WTC11 (cell line): Measurements from ENCODE around the gene KRT83. TPM values are rescaled to one million over a fixed set of nuclear protein-coding genes. Genes with fewer than 3 reads are reported as not detected.

Experiments used
- ATAC-seq: fragments of 200-7000 bp; cut with Tn5 transposase; 2 replicates; pipeline ENCODE4 v1.10.0; 2021; ENCODE audit warnings: mild to moderate bottlenecking, moderate library complexity
- CTCF ChIA-PET: fragments of 300-600 bp; sonication (Branson Sonifier 250); formaldehyde crosslinking; loops from one replicate; lab custom pipeline; 2021; ENCODE audit warnings: antibody characterized with exemption; lab: Charles Lee
- POLR2A ChIA-PET: fragments of 350-600 bp; sonication (Branson Sonifier 250); formaldehyde crosslinking; loops from one replicate; lab custom pipeline; 2021; ENCODE audit warnings: antibody characterized with exemption; lab: Charles Lee
- DNase-seq: peaks from one replicate; pipeline ENCODE4 v3.0.0; 2021; ENCODE audit warnings: low spot score
- H3K27ac Mint-ChIP-seq: 2 replicates; pipeline ENCODE4 v1.8.0; 2021; ENCODE audit warnings: mixed read lengths
- H3K27me3 Mint-ChIP-seq: 2 replicates; pipeline ENCODE4 v1.8.0; 2021; ENCODE audit warnings: low read depth, mild to moderate bottlenecking, moderate library complexity, mixed read lengths
- H3K36me3 Mint-ChIP-seq: 2 replicates; pipeline ENCODE4 v1.8.0; 2021; ENCODE audit warnings: mixed read lengths
- H3K4me1 Mint-ChIP-seq: 2 replicates; pipeline ENCODE4 v1.8.0; 2022; ENCODE audit warnings: mixed read lengths
- H3K4me3 Mint-ChIP-seq: 2 replicates; pipeline ENCODE4 v1.8.0; 2021; ENCODE audit warnings: mild to moderate bottlenecking, moderate library complexity, mixed read lengths
- H3K9me3 Mint-ChIP-seq: 2 replicates; pipeline ENCODE4 v1.8.0; 2021; ENCODE audit warnings: mixed read lengths
- CBFB ChIP-seq: sonication (generic); formaldehyde crosslinking; IDR thresholded peaks from 2 replicates; pipeline ENCODE4 v1.8.1; 2022; ENCODE audit warnings: mild to moderate bottlenecking, low read depth, missing genetic modification reagents
- CREB1 ChIP-seq: sonication (generic); formaldehyde crosslinking; IDR thresholded peaks from 2 replicates; pipeline ENCODE4 v1.8.0; 2023; ENCODE audit warnings: mild to moderate bottlenecking, missing genetic modification reagents
- ELF4 ChIP-seq: sonication (generic); formaldehyde crosslinking; IDR thresholded peaks from 2 replicates; pipeline ENCODE4 v1.8.1; 2022; ENCODE audit warnings: low read depth, mild to moderate bottlenecking, moderate library complexity, missing genetic modification reagents
- FOXJ3 ChIP-seq: sonication (generic); formaldehyde crosslinking; IDR thresholded peaks from 2 replicates; pipeline ENCODE4 v1.9.0; 2021; ENCODE audit warnings: missing genetic modification reagents, mild to moderate bottlenecking, borderline replicate concordance
- HMGA2 ChIP-seq: fragments of 250-450 bp; sonication (Bioruptor Pico); IDR thresholded peaks from 2 replicates; pipeline ENCODE4 v1.4.0; 2021; ENCODE audit warnings: mild to moderate bottlenecking, moderate library complexity
- NFYB ChIP-seq: sonication (generic); formaldehyde crosslinking; conservative IDR thresholded peaks from 2 replicates; pipeline ENCODE4 v1.8.0; 2022; ENCODE audit warnings: low read depth, missing genetic modification reagents
- NR2C2 ChIP-seq: sonication (generic); formaldehyde crosslinking; IDR thresholded peaks from 2 replicates; pipeline ENCODE4 v1.8.0; 2022; ENCODE audit warnings: mild to moderate bottlenecking, missing genetic modification reagents
- RELA ChIP-seq: sonication (generic); formaldehyde crosslinking; IDR thresholded peaks from 2 replicates; pipeline ENCODE4 v1.8.1; 2022; ENCODE audit warnings: missing genetic modification reagents, mild to moderate bottlenecking, borderline replicate concordance
- RORB ChIP-seq: fragments of 250-450 bp; sonication (Bioruptor Pico); IDR thresholded peaks from 2 replicates; pipeline ENCODE4 v1.9.0; 2021; ENCODE audit warnings: mild to moderate bottlenecking
- SMAD3 ChIP-seq: sonication (generic); formaldehyde crosslinking; IDR thresholded peaks from 2 replicates; pipeline ENCODE4 v1.8.0; 2022; ENCODE audit warnings: missing genetic modification reagents, mild to moderate bottlenecking, borderline replicate concordance
- SMAD4 ChIP-seq: sonication (generic); formaldehyde crosslinking; IDR thresholded peaks from 2 replicates; pipeline ENCODE4 v1.8.0; 2022; ENCODE audit warnings: mild to moderate bottlenecking, missing genetic modification reagents
- ZNF263 ChIP-seq: sonication (generic); formaldehyde crosslinking; IDR thresholded peaks from 2 replicates; pipeline ENCODE4 v1.8.1; 2022; ENCODE audit warnings: low read depth, mild to moderate bottlenecking, moderate library complexity, missing genetic modification reagents
- total RNA-seq: library from RNA; stranded (reverse); gene quantifications from 3 replicates; pipeline ENCODE4 v1.2.3, GENCODE V29; 2021
- TF ChIP-seq, protein P1 (sequence below): sonication (generic); formaldehyde crosslinking; IDR thresholded peaks from 2 replicates; pipeline ENCODE4 v1.8.0; 2022; ENCODE audit warnings: mild to moderate bottlenecking, missing genetic modification reagents
- TF ChIP-seq, protein P2 (sequence below): sonication (generic); formaldehyde crosslinking; IDR thresholded peaks from 2 replicates; pipeline ENCODE4 v1.8.1; 2023; ENCODE audit warnings: mild to moderate bottlenecking, missing genetic modification reagents, borderline replicate concordance
- TF ChIP-seq, protein P3 (sequence below): sonication (generic); formaldehyde crosslinking; IDR thresholded peaks from 2 replicates; pipeline ENCODE4 v1.8.1; 2023; ENCODE audit warnings: mild to moderate bottlenecking, missing genetic modification reagents, moderate library complexity
- TF ChIP-seq, protein P4 (sequence below): sonication (generic); formaldehyde crosslinking; conservative IDR thresholded peaks from 2 replicates; pipeline ENCODE4 v1.8.1; 2022; ENCODE audit warnings: mild to moderate bottlenecking, missing genetic modification reagents
- TF ChIP-seq, protein P5 (sequence below): sonication (generic); formaldehyde crosslinking; IDR thresholded peaks from 2 replicates; pipeline ENCODE4 v1.8.0; 2023; ENCODE audit warnings: mild to moderate bottlenecking, missing genetic modification reagents

The KRT83 gene
- total RNA-seq, 1 experiment from 2014 or later, result not detected

DNA sequence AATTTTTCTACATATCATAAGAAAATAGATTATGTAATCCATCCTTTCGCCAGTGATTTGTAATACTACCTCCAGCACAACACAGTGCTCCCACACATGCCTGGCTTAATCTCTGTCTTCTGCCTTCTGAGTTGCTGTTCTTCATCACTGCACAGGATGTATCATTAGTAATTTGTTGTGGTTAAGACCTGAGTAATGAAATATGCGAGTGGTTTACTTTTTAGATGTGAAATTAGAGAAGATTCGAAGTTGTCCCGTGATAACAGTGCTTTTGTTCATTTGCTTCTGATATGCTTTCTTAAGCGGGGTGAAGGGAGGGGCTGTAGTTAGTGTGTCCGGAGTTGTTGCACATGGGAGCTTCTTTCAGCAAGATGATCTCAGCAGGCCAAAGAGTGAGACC lies 28.0 kb upstream of the KRT83 start:
- ATAC-seq (no peak), DNase-seq (no peak)
- ChIA-PET POLR2A (no interaction called here), CTCF (no interaction called here)
- Mint-ChIP-seq H3K36me3 (no peaks in the 10 kb centered on the region), H3K9me3 (no peaks in the 10 kb centered on the region), H3K4me3 (no peak overlapping the region), H3K4me1 (0 out of 2 replicates have a peak, but pooled peaks cover 1% of the 10 kb centered on the region), H3K27me3 (no peaks in the 10 kb centered on the region), H3K27ac (no peak overlapping the region)
- no peak for TF ChIP-seq SMAD3 (CRISPR knock-in tag)
- TF ChIP-seq, protein P1, sequence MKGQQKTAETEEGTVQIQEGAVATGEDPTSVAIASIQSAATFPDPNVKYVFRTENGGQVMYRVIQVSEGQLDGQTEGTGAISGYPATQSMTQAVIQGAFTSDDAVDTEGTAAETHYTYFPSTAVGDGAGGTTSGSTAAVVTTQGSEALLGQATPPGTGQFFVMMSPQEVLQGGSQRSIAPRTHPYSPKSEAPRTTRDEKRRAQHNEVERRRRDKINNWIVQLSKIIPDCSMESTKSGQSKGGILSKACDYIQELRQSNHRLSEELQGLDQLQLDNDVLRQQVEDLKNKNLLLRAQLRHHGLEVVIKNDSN, result no peak
- TF ChIP-seq, protein P2, sequence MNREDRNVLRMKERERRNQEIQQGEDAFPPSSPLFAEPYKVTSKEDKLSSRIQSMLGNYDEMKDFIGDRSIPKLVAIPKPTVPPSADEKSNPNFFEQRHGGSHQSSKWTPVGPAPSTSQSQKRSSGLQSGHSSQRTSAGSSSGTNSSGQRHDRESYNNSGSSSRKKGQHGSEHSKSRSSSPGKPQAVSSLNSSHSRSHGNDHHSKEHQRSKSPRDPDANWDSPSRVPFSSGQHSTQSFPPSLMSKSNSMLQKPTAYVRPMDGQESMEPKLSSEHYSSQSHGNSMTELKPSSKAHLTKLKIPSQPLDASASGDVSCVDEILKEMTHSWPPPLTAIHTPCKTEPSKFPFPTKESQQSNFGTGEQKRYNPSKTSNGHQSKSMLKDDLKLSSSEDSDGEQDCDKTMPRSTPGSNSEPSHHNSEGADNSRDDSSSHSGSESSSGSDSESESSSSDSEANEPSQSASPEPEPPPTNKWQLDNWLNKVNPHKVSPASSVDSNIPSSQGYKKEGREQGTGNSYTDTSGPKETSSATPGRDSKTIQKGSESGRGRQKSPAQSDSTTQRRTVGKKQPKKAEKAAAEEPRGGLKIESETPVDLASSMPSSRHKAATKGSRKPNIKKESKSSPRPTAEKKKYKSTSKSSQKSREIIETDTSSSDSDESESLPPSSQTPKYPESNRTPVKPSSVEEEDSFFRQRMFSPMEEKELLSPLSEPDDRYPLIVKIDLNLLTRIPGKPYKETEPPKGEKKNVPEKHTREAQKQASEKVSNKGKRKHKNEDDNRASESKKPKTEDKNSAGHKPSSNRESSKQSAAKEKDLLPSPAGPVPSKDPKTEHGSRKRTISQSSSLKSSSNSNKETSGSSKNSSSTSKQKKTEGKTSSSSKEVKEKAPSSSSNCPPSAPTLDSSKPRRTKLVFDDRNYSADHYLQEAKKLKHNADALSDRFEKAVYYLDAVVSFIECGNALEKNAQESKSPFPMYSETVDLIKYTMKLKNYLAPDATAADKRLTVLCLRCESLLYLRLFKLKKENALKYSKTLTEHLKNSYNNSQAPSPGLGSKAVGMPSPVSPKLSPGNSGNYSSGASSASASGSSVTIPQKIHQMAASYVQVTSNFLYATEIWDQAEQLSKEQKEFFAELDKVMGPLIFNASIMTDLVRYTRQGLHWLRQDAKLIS, result no peak
- TF ChIP-seq, protein P3, sequence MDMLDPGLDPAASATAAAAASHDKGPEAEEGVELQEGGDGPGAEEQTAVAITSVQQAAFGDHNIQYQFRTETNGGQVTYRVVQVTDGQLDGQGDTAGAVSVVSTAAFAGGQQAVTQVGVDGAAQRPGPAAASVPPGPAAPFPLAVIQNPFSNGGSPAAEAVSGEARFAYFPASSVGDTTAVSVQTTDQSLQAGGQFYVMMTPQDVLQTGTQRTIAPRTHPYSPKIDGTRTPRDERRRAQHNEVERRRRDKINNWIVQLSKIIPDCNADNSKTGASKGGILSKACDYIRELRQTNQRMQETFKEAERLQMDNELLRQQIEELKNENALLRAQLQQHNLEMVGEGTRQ (CRISPR knock-in tag), result no peak
- TF ChIP-seq ELF4 (CRISPR knock-in tag), result no peak
- no peak for TF ChIP-seq HMGA2 (CRISPR knock-in tag)
- no peak for TF ChIP-seq NFYB (CRISPR knock-in tag)

DNA sequence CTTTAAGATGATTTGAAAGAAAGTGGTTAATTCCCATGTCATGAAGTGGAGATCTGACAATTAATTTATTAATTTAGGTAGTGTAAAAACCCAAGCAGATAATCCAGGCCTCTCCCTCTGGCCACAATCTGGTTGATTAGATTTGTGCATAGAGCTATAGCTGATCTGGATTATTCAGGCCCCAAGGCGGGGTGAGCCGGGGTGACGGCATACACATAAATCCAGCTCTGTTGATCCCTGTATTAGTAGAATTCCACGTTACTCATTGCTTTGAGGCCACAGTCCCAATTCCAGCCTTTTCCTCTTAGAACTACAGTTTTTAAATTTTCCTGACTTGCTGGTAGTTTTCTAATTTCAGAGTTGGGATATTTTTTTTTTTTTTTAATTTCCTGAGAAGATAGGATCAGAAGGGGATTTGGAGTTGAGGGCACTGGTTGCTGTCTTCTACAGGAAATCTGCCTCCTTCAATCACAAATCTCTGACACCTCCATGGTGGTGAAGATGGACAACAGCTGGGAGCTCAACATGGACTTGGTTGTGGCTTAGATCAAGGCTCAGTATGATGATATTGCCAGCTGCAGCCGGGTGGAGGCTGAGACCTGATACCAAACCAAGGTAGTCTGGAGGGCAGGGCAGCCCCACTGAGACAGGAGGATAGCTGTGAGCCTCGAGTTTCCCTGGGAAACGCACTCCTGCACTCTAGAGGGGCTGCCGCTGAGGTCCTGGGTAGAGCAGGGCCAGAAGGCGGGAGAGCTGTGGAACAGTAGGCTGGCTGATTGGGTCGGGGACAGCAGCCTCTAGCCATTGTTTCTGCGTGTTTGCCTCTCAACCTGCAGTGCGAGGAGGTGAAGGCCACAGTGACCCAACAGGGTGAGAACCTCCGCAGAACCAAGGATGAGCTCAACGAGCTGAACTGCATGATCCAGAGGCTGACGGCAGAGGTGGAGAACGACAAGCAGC lies 26.6 kb upstream of the KRT83 start:
- ChIA-PET CTCF (interaction anchor here (0.5 to 1.4 kb wide), 7 partner anchors 14 to 651 kb away, joined by 3 to 6 read pairs (median 4); no protein-coding TSS in a partner anchor), POLR2A (interaction anchor here (0.7 kb wide), 1 partner anchor 1854 kb away, joined by 3 read pairs; no protein-coding TSS in a partner anchor)
- H3K4me1 Mint-ChIP-seq, result no peaks in the 10 kb centered on the region

DNA sequence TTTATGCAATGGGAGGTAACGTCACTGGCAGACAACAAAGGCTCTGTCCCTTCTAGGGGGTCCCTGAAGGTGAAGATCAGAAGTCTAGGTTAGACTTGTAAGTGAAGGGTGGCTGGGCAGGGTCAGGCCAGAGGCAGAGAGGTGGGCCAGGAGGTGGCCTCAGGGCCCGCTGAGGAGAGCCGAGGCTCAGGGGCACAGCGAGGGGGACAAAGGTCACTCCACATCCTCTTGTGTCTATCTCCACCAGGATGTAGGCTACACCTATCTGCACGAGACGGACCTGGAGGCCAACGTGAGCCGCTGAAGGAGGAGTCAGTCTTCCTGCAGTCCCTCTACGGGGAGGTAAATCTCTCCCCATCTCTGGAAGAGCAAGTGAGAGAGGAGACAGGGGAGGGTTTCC lies 25.8 kb upstream of the KRT83 start:
- Mint-ChIP-seq H3K4me1 (no peaks in the 10 kb centered on the region), H3K27ac (no peak overlapping the region), H3K27me3 (no peaks in the 10 kb centered on the region), H3K36me3 (peaks cover 3% of the 10 kb centered on the region; the same call in 1 of the 2 replicates), H3K4me3 (no peak overlapping the region), H3K9me3 (peaks cover 13% of the 10 kb centered on the region)
- POLR2A ChIA-PET, result no interaction called here
- ATAC-seq (no peak), DNase-seq (no peak)
- CTCF ChIA-PET, result interaction anchor here (1.2 kb wide), 1 partner anchor 191 kb away, joined by 5 read pairs; no protein-coding TSS in a partner anchor
- TF ChIP-seq, protein P2, result no peak
- TF ChIP-seq, protein P4, sequence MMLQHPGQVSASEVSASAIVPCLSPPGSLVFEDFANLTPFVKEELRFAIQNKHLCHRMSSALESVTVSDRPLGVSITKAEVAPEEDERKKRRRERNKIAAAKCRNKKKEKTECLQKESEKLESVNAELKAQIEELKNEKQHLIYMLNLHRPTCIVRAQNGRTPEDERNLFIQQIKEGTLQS (CRISPR knock-in tag), result no peak
- TF ChIP-seq CREB1 (CRISPR knock-in tag) (no peak), RELA (no peak), SMAD4 (CRISPR knock-in tag) (no peak), CBFB (no peak)

More for the DNA sequence above, 26.6 kb upstream of the KRT83 start:
- TF ChIP-seq, protein P5, sequence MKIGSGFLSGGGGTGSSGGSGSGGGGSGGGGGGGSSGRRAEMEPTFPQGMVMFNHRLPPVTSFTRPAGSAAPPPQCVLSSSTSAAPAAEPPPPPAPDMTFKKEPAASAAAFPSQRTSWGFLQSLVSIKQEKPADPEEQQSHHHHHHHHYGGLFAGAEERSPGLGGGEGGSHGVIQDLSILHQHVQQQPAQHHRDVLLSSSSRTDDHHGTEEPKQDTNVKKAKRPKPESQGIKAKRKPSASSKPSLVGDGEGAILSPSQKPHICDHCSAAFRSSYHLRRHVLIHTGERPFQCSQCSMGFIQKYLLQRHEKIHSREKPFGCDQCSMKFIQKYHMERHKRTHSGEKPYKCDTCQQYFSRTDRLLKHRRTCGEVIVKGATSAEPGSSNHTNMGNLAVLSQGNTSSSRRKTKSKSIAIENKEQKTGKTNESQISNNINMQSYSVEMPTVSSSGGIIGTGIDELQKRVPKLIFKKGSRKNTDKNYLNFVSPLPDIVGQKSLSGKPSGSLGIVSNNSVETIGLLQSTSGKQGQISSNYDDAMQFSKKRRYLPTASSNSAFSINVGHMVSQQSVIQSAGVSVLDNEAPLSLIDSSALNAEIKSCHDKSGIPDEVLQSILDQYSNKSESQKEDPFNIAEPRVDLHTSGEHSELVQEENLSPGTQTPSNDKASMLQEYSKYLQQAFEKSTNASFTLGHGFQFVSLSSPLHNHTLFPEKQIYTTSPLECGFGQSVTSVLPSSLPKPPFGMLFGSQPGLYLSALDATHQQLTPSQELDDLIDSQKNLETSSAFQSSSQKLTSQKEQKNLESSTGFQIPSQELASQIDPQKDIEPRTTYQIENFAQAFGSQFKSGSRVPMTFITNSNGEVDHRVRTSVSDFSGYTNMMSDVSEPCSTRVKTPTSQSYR (CRISPR knock-in tag), result no peak
- no peak for TF ChIP-seq FOXJ3 (CRISPR knock-in tag)
- TF ChIP-seq CREB1 (CRISPR knock-in tag), result no peak
- no peak for TF ChIP-seq RORB (CRISPR knock-in tag)
- no peak for TF ChIP-seq ZNF263
- no peak for TF ChIP-seq NR2C2 (CRISPR knock-in tag)
- ATAC-seq (no peak), DNase-seq (no peak)
- Mint-ChIP-seq H3K9me3 (peaks cover 12% of the 10 kb centered on the region), H3K27ac (no peak overlapping the region), H3K36me3 (peaks cover 3% of the 10 kb centered on the region; the same call in 1 of the 2 replicates), H3K27me3 (no peaks in the 10 kb centered on the region), H3K4me3 (no peak overlapping the region)
